Activated T-cell treated with anti-CD3 and anti-CD28 coated beads, Interleukin-2, amount 50 U/mL, for 24 hours (primary cell): ENCODE results near the gene ST6GALNAC3.

Source experiments
- DNase-seq: peaks from one replicate; pipeline ENCODE4 v3.0.0-alpha.2; 2020
- H3K27ac Mint-ChIP-seq: 2 replicates; pipeline ENCODE4 v1.8.0; 2020; ENCODE audit warnings: mild to moderate bottlenecking, mixed read lengths
- H3K27me3 Mint-ChIP-seq: 2 replicates; pipeline ENCODE4 v1.8.0; 2020; ENCODE audit warnings: mixed read lengths
- H3K36me3 Mint-ChIP-seq: 2 replicates; pipeline ENCODE4 v1.8.0; 2020; ENCODE audit warnings: low read depth, mixed read lengths
- H3K4me1 Mint-ChIP-seq: 2 replicates; pipeline ENCODE4 v1.8.0; 2020; ENCODE audit warnings: low read depth, mixed read lengths
- H3K4me3 Mint-ChIP-seq: 2 replicates; pipeline ENCODE4 v1.8.0; 2020; ENCODE audit warnings: mild to moderate bottlenecking, moderate library complexity, mixed read lengths
- H3K9me3 Mint-ChIP-seq: 2 replicates; pipeline ENCODE4 v1.8.0; 2020; ENCODE audit warnings: mixed read lengths

The ST6GALNAC3 gene

GRCh38 chr1:76055987-76056386 lies 18.6 kb upstream of the ST6GALNAC3 start:
- Mint-ChIP-seq H3K36me3 (no peaks in the 10 kb centered on the region), H3K4me3 (no peak overlapping the region), H3K27ac (no peak overlapping the region), H3K27me3 (peaks cover 3% of the 10 kb centered on the region), H3K9me3 (no peaks in the 10 kb centered on the region), H3K4me1 (peaks cover 1% of the 10 kb centered on the region)
- DNase-seq: no peak

- H3K4me1 Mint-ChIP-seq: no peaks in the 10 kb centered on the region
- no peak overlapping the region for H3K4me3 Mint-ChIP-seq
- DNase-seq: no peak
- no peaks in the 10 kb centered on the region for H3K9me3 Mint-ChIP-seq
- H3K36me3 Mint-ChIP-seq: no peaks in the 10 kb centered on the region
- no peak overlapping the region for H3K27ac Mint-ChIP-seq
- no peaks in the 10 kb centered on the region for H3K27me3 Mint-ChIP-seq
Observed at GRCh38 chr1:76059451-76059850, 15.1 kb upstream of the ST6GALNAC3 start.

GRCh38 chr1:76065270-76065669 lies 9.3 kb upstream of the ST6GALNAC3 start:
- Mint-ChIP-seq H3K36me3 (no peaks in the 10 kb centered on the region), H3K9me3 (no peaks in the 10 kb centered on the region), H3K4me3 (no peak overlapping the region), H3K4me1 (no peaks in the 10 kb centered on the region), H3K27me3 (no peaks in the 10 kb centered on the region), H3K27ac (no peak overlapping the region)
- DNase-seq: no peak

- no peaks in the 10 kb centered on the region for H3K27me3 Mint-ChIP-seq
- no peaks in the 10 kb centered on the region for H3K36me3 Mint-ChIP-seq
- no peak overlapping the region for H3K4me3 Mint-ChIP-seq
- H3K27ac Mint-ChIP-seq: no peak overlapping the region
- H3K9me3 Mint-ChIP-seq: no peaks in the 10 kb centered on the region
- DNase-seq: no peak
- no peaks in the 10 kb centered on the region for H3K4me1 Mint-ChIP-seq
Observed at GRCh38 chr1:76066394-76066793, 8.2 kb upstream of the ST6GALNAC3 start.

- peaks cover 2% of the 10 kb centered on the region for H3K4me1 Mint-ChIP-seq
- H3K27ac Mint-ChIP-seq: no peak overlapping the region
- H3K36me3 Mint-ChIP-seq: no peaks in the 10 kb centered on the region
- no peak for DNase-seq
- no peaks in the 10 kb centered on the region for H3K9me3 Mint-ChIP-seq
- H3K27me3 Mint-ChIP-seq: no peaks in the 10 kb centered on the region
- H3K4me3 Mint-ChIP-seq: no peak overlapping the region
Observed at GRCh38 chr1:76068542-76068941, 6.0 kb upstream of the ST6GALNAC3 start.

GRCh38 chr1:76068953-76069561 lies 5.5 kb upstream of the ST6GALNAC3 start:
- Mint-ChIP-seq H3K4me3 (no peak overlapping the region), H3K36me3 (no peaks in the 10 kb centered on the region), H3K9me3 (no peaks in the 10 kb centered on the region), H3K27ac (no peak overlapping the region), H3K27me3 (no peaks in the 10 kb centered on the region), H3K4me1 (peaks cover 5% of the 10 kb centered on the region)
- no peak for DNase-seq

- peaks cover 3% of the 10 kb centered on the region for H3K36me3 Mint-ChIP-seq
- H3K27ac Mint-ChIP-seq: no peak overlapping the region
- H3K27me3 Mint-ChIP-seq: no peaks in the 10 kb centered on the region
- DNase-seq: no peak
- H3K4me3 Mint-ChIP-seq: no peak overlapping the region
- no peaks in the 10 kb centered on the region for H3K9me3 Mint-ChIP-seq
- H3K4me1 Mint-ChIP-seq: peaks cover 17% of the 10 kb centered on the region
Observed at GRCh38 chr1:76070538-76070937, 4.0 kb upstream of the ST6GALNAC3 start.

GRCh38 chr1:76073481-76073880 lies 1.1 kb upstream of the ST6GALNAC3 start:
- no peak for DNase-seq
- Mint-ChIP-seq H3K36me3 (peaks cover 3% of the 10 kb centered on the region), H3K27me3 (no peaks in the 10 kb centered on the region), H3K4me1 (peaks cover 24% of the 10 kb centered on the region), H3K9me3 (no peaks in the 10 kb centered on the region), H3K4me3 (no peak overlapping the region), H3K27ac (no peak overlapping the region)

GRCh38 chr1:76075188-76075489 lies 593 bp downstream of the ST6GALNAC3 start:
- H3K4me1 Mint-ChIP-seq: peaks cover 28% of the 10 kb centered on the region
- peaks cover 3% of the 10 kb centered on the region for H3K36me3 Mint-ChIP-seq
- H3K27ac Mint-ChIP-seq: peak overlapping the region; percentile 32
- H3K9me3 Mint-ChIP-seq: no peaks in the 10 kb centered on the region
- H3K27me3 Mint-ChIP-seq: no peaks in the 10 kb centered on the region
- peak overlapping the region; percentile 82 for H3K4me3 Mint-ChIP-seq
- DNase-seq: no peak

GRCh38 chr1:76075877-76076276 lies 1.3 kb downstream of the ST6GALNAC3 start:
- Mint-ChIP-seq H3K36me3 (peaks cover 3% of the 10 kb centered on the region), H3K27ac (no peak overlapping the region), H3K4me1 (peaks cover 30% of the 10 kb centered on the region), H3K4me3 (peak overlapping the region; percentile 82), H3K27me3 (no peaks in the 10 kb centered on the region), H3K9me3 (no peaks in the 10 kb centered on the region)
- DNase-seq: no peak

GRCh38 chr1:76079475-76080227 lies 5.1 kb downstream of the ST6GALNAC3 start:
- H3K4me1 Mint-ChIP-seq: peaks cover 22% of the 10 kb centered on the region
- H3K27me3 Mint-ChIP-seq: no peaks in the 10 kb centered on the region
- no peak overlapping the region for H3K27ac Mint-ChIP-seq
- H3K9me3 Mint-ChIP-seq: no peaks in the 10 kb centered on the region
- H3K36me3 Mint-ChIP-seq: peaks cover 3% of the 10 kb centered on the region
- no peak overlapping the region for H3K4me3 Mint-ChIP-seq
- no peak for DNase-seq

GRCh38 chr1:76080552-76081079 lies 6.1 kb downstream of the ST6GALNAC3 start:
- no peaks in the 10 kb centered on the region for H3K9me3 Mint-ChIP-seq
- DNase-seq: no peak
- no peaks in the 10 kb centered on the region for H3K36me3 Mint-ChIP-seq
- H3K4me1 Mint-ChIP-seq: peaks cover 13% of the 10 kb centered on the region
- H3K27me3 Mint-ChIP-seq: no peaks in the 10 kb centered on the region
- no peak overlapping the region for H3K4me3 Mint-ChIP-seq
- no peak overlapping the region for H3K27ac Mint-ChIP-seq

GRCh38 chr1:76082062-76082461 lies 7.5 kb downstream of the ST6GALNAC3 start:
- DNase-seq: no peak
- Mint-ChIP-seq H3K9me3 (no peaks in the 10 kb centered on the region), H3K4me3 (no peak overlapping the region), H3K4me1 (peaks cover 6% of the 10 kb centered on the region), H3K27me3 (no peaks in the 10 kb centered on the region), H3K27ac (no peak overlapping the region), H3K36me3 (no peaks in the 10 kb centered on the region)

GRCh38 chr1:76083189-76083588 lies 8.6 kb downstream of the ST6GALNAC3 start:
- H3K36me3 Mint-ChIP-seq: no peaks in the 10 kb centered on the region
- peaks cover 6% of the 10 kb centered on the region for H3K4me1 Mint-ChIP-seq
- no peak overlapping the region for H3K4me3 Mint-ChIP-seq
- H3K27ac Mint-ChIP-seq: no peak overlapping the region
- no peaks in the 10 kb centered on the region for H3K27me3 Mint-ChIP-seq
- DNase-seq: no peak
- no peaks in the 10 kb centered on the region for H3K9me3 Mint-ChIP-seq

GRCh38 chr1:76084029-76084627 lies 9.6 kb downstream of the ST6GALNAC3 start:
- DNase-seq: no peak
- H3K4me3 Mint-ChIP-seq: no peak overlapping the region
- H3K9me3 Mint-ChIP-seq: no peaks in the 10 kb centered on the region
- H3K27ac Mint-ChIP-seq: no peak overlapping the region
- no peaks in the 10 kb centered on the region for H3K36me3 Mint-ChIP-seq
- H3K27me3 Mint-ChIP-seq: no peaks in the 10 kb centered on the region
- peaks cover 6% of the 10 kb centered on the region for H3K4me1 Mint-ChIP-seq
